DND-41 (cell line): ENCODE measurements around the gene LIMS1.
"Not testable (repeated sequence)": the region's sequence is repeated elsewhere in the genome, so short reads cannot be mapped to it uniquely, and the experiment has no call there.

ENCODE experiments used
- CTCF ChIP-seq: IDR thresholded peaks from 2 replicates; pipeline ENCODE4 v1.5.1; 2012; ENCODE audit warnings: borderline replicate concordance, low read length, moderate library complexity, mild to moderate bottlenecking; ENCODE audit not compliant: poor library complexity, severe bottlenecking; ENCODE audit errors: extremely low read depth
- EZH2 ChIP-seq: IDR thresholded peaks from 3 replicates; pipeline ENCODE4 v1.6.1; 2012; ENCODE audit warnings: borderline replicate concordance, low read depth, mild to moderate bottlenecking, moderate library complexity, low read length, inconsistent platforms; ENCODE audit not compliant: severe bottlenecking

GRCh38 chr2:108597105-108597744, 63.0 kb downstream of the LIMS1 start:
- not testable (repeated sequence) for TF ChIP-seq EZH2
- peak; percentile 29 for TF ChIP-seq CTCF
